SU-DHL-6 (cell line): Measurements from ENCODE around the gene MXD1.

Experiments
- CTCF ChIP-seq: fragments of 200-600 bp; sonication (generic); IDR thresholded peaks from one replicate; pipeline ENCODE4 v1.5.1; 2017; ENCODE audit warnings: antibody characterized with exemption, mild to moderate bottlenecking, low read length, moderate library complexity; ENCODE audit not compliant: insufficient read depth, poor library complexity, severe bottlenecking
- EZH2phosphoT487 ChIP-seq: fragments of 200-600 bp; sonication (generic), shearing (Covaris generic); conservative IDR thresholded peaks from 2 replicates; pipeline ENCODE4 v1.6.1; 2018; ENCODE audit warnings: mild to moderate bottlenecking, antibody characterized with exemption, low read length, moderate library complexity, mixed read lengths

GRCh38 chr2:69931832-69932595 lies 17.1 kb downstream of the MXD1 start:
- TF ChIP-seq CTCF: no peak
- TF ChIP-seq EZH2phosphoT487: no peak
